A549 treated with ZK216348 at 1 μM for 4 hours (cell line): ENCODE measurements around the gene UBE2Q1. TPM values are rescaled to one million over a fixed set of nuclear protein-coding genes. Genes with fewer than 3 reads are reported as not detected.

Experiments used
- total RNA-seq: library from RNA; stranded (reverse); fragments of 200-300 nt; extraction: Qiagen RNA extraction; gene quantifications from 5 replicates; pipeline ENCODE4 v1.2.3, GENCODE V29; 2022; ENCODE audit warnings: low read depth

The UBE2Q1 gene
- total RNA-seq, result 53.8 to 71.6 TPM (median 67.6 TPM) in 5 replicates

DNA sequence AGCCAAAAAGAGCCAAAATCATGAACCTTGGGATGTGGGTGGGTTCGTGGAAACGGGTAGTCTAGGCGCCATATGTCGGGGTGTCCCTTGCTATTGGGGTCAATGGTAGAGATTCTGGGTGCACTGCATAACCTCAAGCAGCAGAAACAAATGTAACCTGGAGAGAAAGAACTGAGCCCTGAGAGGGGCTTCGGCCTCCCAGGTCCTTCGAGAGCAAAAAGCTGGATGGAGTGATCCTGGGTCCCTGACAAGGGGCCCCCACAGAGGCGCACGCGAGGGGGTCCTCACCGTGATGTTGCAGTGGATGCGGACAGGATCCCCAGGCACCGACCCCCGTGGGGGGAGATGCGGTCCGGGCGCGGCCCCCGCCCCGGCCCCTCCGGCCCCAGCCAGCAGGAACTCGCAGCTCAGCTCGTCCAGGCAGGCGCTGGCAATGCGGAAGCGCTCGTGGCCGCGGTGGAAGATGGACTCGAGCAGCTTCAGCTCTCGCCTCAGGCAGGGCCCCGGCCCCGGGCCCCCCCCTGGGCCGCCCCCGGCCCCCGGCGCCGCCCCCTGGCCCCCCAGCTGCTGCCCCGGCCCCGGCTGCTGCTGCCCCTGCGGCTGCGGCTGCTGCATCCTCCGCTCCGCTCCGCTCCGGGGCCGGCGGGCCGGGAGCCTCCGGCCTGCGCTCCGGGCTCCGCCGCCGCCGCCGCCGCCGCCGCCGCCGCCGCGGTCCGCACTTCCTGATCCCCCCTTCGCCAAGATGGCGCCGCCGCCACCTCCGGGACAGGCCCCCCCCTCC is at the start of gene UBE2Q1:
UBE2Q1 (minus strand) TSS at position 724 of the 781 bp plus-strand sequence; CDS start at position 615, 109 bp downstream.

DNA sequence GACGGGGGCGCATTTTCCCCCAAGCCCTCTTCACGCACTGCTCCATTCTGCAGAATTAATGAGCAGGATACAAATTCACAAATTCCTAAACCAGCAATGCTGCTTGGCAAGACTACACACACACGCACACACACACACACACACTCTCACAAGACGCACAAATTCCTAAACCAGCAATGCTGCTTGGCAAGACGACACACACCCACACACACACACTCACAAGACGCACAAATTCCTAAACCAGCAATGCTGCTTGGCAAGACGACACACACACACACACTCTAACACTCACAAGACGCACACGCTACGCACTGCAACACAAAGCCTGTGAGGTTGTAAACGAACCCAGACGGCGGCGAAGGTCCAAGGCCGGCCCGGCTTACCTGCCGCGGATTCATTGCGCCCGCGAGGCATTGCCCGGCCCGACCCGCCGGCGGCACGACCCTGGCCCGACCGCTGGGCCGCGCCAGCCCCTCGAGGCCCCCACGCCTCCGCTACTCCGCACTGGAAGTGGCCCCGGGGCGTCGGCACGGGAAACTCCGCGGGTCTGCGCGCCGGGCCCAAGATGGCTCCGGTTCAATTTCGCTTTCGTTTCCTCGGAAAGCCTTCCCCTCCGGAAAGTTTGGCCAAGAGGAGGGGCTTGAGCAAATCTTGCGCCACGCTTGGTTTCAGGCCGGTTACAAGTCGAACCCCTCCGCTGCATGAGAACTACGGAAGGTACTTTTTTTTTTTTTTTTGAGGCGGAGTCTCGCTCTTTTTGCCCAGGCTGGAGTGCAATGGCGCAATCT is 49.3 kb upstream of the UBE2Q1 start, which contains the start of gene ADAR:
ADAR (minus strand) TSS at position 578 of the 788 bp plus-strand sequence; CDS start at position 398, 180 bp downstream.

DNA sequence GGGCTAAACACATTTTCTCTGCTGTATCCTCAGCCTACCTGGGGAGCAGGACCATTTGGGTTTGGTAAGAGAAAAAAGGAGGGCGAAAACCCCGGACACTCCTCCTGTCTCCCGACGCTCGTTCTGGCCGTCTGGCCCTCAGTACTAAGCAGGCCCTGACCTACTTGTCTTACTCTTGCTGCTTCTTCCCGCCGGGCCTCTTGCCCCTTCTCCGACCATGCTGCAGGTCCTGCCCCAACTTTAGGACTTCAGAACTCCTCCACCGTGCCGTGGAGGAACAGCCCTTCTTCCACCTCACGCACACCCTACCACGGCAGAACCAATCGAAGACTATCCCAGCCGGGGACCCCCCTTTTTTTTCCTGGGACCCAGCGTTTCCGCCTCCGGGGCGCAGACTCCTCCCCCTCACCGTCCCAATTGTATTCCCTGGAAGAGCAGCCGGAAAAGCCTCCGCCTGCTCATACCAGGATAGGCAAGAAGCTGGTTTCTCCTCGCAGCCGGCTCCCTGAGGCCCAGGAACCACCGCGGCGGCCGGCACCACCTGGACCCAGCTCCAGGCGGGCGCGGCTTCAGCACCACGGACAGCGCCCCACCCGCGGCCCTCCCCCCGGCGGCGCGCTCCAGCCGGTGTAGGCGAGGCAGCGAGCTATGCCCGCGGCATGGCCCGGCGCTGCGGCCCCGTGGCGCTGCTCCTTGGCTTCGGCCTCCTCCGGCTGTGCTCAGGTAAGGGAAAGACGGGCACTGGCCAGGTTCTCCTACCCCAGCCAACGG is 9.1 kb upstream of the UBE2Q1 start, which contains the start of gene CHRNB2:
CHRNB2 (plus strand) TSS at position 393 of the 771 bp plus-strand sequence; CDS start at position 660, 267 bp downstream.

DNA sequence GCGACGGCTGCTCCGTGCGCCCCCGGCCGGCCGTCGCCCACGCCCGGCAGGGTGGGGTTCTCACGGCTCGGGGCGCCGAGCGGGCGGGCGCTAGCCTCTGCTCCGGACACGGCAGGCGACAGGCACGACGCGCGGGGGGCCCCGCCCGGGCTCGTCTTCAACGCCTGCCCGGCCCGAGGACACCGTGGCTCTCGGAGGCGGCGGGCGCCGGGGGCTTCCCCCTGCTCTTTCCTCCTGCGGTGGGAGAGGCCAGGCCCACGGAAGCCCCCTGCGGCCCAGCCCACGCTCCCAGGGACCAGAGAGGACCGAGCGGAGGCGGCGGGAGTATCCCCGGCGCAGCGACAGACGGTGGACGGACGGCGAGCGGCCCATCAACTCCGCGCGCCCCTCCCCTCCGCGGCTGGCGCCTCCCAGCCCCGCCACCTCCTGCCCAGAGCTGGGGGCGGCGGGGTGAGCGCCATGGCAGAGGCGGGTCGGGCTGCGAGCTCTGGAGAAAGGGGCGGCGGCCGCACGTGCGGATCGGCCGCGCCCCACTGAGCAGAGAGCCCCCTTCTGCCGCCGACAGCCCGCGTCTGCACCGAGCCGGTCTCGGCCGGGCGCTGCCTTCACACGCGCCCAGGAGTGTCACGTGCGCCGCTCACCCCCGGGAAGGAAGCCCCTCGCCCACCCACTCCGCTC is 56.3 kb downstream of the UBE2Q1 start, which contains the start of the genes SHE and TDRD10:
SHE (minus strand) TSS at position 347 of the 678 bp plus-strand sequence. CDS start 386 bp downstream, outside the sequence.
TDRD10 (plus strand) TSS at position 154 of the 678 bp plus-strand sequence. CDS start 4,685 bp downstream, outside the sequence.

Other genes starting within 250 kb of the UBE2Q1 start
- gene AQP10, start 237.6 kb downstream of the UBE2Q1 start, total RNA-seq, result not detected in 5 replicates
- gene ATP8B2, start 233.1 kb downstream of the UBE2Q1 start, total RNA-seq, result 20.3 to 44.1 TPM (median 37.3 TPM) in 5 replicates
- 19.1 to 25.8 TPM (median 25.0 TPM) in 5 replicates for gene IL6R, start 153.3 kb downstream of the UBE2Q1 start, total RNA-seq
- not detected in 5 replicates for gene TDRD10, start 56.4 kb downstream of the UBE2Q1 start, total RNA-seq
- gene SHE, start 56.2 kb downstream of the UBE2Q1 start, total RNA-seq, result 0.05 to 0.08 TPM (median 0.07 TPM) in 5 replicates
- gene CHRNB2, start 9.1 kb upstream of the UBE2Q1 start, total RNA-seq, result 0.25 to 0.48 TPM (median 0.33 TPM) in 5 replicates
- 64.0 to 86.1 TPM (median 74.2 TPM) in 5 replicates for gene ADAR, start 49.5 kb upstream of the UBE2Q1 start, total RNA-seq